ENCODE measurements around the gene POLDIP3.

The POLDIP3 gene

DNA sequence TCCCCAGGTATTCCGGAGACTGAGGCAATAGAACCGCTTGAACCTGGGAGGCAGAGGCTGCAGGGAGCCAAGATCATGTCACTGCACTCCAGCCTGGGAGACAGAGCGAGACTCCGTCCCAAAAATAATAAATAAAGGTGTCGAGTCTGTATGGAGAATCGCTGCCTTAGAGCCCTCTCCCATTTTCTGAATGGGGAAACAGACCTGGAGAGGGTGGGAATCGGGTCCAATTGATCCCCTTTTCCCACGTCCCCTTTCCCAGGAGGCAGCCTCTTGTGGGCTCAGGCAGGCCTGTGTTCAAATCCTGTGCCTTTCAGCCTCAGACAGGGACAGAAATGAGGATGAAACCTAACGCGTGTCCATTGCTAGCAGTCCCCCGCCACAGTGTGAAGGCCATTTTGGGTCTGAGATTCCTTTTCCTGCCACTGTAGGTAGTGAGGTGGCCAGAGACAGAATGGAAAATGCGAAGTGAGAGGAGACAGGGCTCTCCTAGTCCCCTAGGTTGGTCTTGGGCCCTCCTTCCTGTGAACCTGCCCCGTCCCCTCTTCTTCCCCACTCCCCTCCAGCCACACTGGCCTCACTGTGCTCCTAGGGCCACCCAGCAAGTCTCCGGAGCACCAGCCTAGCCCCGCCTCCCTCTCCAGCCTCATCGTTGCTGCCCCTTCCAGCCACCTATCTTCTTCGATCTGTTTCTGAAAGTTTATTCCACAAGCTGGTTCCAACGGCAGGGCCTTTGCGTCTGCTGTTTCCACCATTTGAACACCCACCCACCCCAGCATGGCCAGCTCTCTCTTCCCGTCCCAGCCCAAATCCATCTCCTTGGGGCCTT is 2.7 kb upstream of the POLDIP3 start:
- TF ChIP-seq GATA2 (IDR thresholded peaks at IDR 0.05; ENCODE audit: low read depth, low read length), result no peak
- TF ChIP-seq GATA3 (IDR thresholded peaks at IDR 0.05; ENCODE audit: low read depth, low read length), result no peak

DNA sequence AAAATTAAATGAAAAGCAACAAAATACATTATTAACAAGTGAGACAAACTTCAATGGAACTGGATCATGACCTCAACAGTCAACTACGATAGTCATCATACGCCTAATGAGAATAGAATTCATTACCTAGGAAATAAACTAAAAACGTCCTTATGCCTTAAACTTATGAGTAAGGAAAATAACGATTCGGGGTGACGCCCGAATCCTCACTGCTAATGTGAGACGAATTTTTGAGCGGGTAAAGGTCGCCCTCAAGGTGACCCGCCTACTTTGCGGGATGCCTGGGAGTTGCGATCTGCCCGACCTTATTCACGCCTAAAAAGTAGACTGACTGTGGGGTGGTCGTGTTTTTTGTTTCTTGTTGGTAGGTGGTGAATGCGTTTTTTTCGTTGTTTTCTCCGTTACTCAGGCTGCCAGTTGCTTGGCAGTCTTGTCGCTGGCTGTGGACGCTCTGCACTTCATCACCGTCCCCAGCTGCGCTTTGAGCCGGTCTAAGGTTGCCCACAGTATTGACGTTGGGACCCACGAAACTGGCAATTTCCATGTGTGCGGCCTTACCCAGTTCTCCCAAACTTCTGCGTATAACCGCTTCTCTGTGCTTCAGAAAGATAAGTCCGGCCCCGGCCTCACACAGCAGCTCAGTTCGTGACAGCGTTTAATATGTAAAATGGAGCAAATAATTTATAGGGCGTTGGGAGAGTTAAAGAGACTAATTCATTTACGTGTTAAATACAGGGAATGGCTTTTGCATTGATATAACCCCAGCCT is 593 bp upstream of the POLDIP3 start:
- TF ChIP-seq GATA3 (IDR thresholded peaks at IDR 0.05; ENCODE audit: low read depth, low read length), result no peak
- TF ChIP-seq GATA2 (IDR thresholded peaks at IDR 0.05; ENCODE audit: low read depth, low read length), result no peak

DNA sequence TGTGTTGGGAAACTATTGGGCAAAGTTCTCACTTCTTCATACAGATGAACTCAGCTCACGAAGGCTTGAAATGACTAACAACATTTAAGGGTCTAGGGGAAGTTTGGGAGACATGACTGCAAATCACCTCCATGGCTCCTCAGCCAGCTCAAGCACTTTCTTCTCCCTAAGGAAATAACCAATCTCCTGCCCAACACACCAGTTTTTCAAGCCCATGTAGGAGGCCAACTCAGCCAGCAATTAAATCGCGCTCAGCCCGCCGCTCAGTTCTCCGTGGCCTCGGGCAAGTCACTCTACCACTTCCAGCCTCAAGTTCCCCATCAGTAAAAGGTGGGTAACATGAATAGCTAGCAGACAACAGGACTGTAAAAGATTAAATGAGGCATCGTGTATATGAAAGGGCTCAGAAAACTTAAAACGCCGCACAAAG is 796 bp downstream of the POLDIP3 start:
- TF ChIP-seq GATA3 (IDR thresholded peaks at IDR 0.05; ENCODE audit: low read depth, low read length) (no peak), GATA2 (IDR thresholded peaks at IDR 0.05; ENCODE audit: low read depth, low read length) (no peak)

DNA sequence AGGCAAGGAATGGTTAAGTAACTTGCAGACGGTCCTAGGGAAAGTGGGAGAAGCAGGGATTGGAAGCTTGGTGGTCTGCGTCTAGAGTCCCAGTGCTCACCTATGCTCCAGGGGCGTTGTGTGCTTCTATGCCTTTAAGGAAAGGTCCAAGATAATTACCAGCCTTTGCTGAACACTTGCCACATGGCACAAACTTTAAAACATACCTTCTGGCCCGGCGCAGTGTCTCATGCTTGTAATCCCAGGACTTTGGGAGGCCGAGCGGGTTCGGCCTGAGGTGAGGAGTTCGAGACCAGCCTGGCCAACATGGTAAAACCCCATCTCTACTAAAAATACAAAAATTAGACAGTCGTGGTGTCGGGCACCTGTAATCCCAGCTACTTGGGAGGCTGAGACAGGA is 2.3 kb downstream of the POLDIP3 start:
- TF ChIP-seq GATA2 (IDR thresholded peaks at IDR 0.05; ENCODE audit: low read depth, low read length) (no peak), GATA3 (IDR thresholded peaks at IDR 0.05; ENCODE audit: low read depth, low read length) (no peak)

DNA sequence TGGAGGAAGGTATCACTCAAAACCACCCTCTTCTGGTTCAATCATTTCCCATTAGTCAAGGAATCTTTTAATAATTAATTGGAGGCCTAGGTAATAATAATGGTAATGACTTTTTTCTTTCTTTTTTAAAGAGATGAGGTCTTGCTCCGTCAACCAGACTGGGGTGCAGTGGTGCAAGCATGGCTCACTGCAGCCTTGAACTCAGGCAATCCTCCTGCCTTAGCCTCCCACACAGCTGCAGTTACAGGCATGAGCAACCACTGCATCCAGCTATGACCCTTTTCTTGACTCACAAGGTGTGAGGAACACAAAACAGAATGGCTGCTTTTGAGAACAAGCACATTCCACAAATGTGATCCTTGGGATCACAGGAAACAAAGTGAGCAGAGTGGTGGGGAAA is 3.6 kb downstream of the POLDIP3 start:
- TF ChIP-seq GATA3 (IDR thresholded peaks at IDR 0.05; ENCODE audit: low read depth, low read length) (no peak), GATA2 (IDR thresholded peaks at IDR 0.05; ENCODE audit: low read depth, low read length) (no peak)

DNA sequence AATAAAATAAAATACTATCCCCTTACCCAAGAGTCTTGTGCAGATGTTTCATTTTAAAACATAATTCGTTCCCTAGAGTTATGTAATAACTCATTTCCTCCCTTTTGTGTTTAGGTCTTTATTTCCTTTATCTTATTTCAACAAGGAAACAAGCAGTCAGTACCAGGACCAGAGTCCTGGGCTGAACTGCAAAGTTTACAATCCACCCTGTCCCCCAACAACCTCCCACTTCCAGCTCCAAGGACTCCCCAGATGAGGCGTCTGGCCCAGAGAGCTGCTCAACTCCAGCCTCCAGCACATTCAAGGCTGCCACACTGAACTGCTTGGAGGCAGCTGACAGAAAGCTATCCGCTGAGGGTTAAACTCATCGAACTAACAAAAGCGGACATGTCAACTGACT is 4.5 kb downstream of the POLDIP3 start:
- TF ChIP-seq GATA2 (IDR thresholded peaks at IDR 0.05; ENCODE audit: low read depth, low read length) (no peak), GATA3 (IDR thresholded peaks at IDR 0.05; ENCODE audit: low read depth, low read length) (no peak)

DNA sequence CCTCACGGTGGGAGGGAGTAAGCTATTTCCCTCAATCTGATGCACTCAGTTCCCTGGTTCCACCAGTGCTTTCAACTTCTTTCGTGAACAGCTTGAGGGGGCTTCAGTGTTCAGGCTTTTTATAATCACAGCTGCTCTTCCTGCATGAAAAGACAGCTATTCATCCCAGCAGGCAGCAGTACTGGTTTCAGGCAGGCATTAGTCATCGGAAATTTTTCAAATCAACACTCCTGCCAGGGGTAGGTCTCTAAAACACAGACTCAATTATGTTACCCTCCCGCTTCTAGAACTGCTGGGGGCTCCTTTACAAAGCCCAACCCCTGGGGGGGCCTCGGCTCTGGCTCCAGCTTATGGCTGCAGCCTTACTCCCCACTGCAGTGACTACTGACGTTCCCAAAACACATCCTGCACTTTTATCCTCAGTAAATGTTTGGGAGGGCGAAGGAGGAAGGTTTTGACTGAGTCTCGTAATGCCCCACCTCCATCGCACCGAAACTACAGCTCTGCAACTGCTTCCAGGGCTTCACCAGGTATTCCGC is 5.8 kb downstream of the POLDIP3 start:
- TF ChIP-seq GATA2 (IDR thresholded peaks at IDR 0.05; ENCODE audit: low read depth, low read length) (no peak), GATA3 (IDR thresholded peaks at IDR 0.05; ENCODE audit: low read depth, low read length) (no peak)

DNA sequence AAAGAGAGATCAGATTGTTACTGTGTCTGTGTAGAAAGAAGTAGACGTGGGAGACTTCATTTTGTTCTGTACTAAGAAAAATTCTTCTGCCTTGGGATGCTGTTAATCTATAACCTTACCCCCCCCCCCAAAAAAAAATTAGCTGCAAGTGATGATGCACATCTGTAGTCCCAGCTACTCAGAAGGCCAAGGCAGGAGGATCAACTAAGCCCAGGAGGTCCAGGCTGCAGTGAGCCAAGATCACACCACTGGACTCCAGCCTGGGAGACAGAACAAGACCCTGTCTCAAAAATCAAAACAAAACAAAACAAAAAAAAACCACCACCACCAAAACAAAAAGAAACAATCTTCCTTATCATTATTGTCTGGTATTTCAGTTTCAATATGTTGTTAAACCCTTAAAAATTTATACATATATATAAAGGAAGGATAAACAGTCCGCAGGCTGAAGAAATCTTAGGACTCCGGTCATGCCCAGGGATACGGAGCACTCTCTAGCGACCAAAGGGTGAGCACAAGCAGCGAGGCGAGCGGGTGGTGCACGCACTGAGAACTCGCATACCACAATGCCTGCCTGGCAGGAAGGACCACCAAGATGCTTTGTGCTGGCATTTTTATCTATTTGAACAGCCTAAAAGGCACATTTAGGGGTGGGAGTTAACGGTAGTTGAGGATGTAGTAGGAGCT is 6.4 kb downstream of the POLDIP3 start:
- no peak for TF ChIP-seq GATA3 (IDR thresholded peaks at IDR 0.05; ENCODE audit: low read depth, low read length)
- no peak for TF ChIP-seq GATA2 (IDR thresholded peaks at IDR 0.05; ENCODE audit: low read depth, low read length)

DNA sequence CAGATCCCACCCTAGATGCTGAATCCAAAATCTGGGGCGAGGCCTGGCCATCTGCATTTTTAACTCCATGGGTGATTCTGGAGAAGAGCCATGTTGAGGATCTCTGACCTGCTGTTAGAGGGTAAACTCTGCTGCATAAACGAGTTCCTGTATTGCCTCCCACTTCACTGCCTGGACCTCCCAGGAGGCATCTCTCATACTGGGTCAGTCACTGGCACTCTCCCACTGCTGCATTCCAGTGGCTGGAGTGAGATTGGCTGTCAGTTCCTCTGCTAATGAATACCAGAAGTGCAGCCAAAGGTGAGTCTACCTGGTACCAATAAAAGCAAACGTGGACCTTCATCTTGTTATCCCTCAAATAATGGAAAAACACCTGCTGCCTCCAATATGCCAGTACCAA is 10.3 kb downstream of the POLDIP3 start:
- TF ChIP-seq GATA3 (IDR thresholded peaks at IDR 0.05; ENCODE audit: low read depth, low read length) (no peak), GATA2 (IDR thresholded peaks at IDR 0.05; ENCODE audit: low read depth, low read length) (no peak)

DNA sequence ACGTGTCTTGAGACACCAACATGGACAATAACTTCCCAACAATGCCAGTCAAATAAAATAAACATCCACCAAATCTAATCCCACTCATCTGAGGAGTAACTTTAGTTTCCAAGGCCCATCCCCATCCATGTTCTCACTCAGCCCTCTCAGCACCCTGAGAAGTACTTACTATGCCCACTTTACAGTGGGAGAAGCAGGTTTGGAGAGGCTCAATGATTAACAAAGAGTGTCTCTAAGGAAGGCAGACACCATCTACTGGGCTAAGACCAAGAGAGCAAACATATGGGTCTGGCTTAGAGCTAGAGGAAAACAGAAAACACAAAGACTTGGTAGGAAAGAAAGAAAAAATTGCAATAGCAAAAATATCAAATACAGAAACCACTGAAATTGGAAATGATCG is 11.3 kb downstream of the POLDIP3 start:
- no peak for TF ChIP-seq GATA2 (IDR thresholded peaks at IDR 0.05; ENCODE audit: low read depth, low read length)
- no peak for TF ChIP-seq GATA3 (IDR thresholded peaks at IDR 0.05; ENCODE audit: low read depth, low read length)

DNA sequence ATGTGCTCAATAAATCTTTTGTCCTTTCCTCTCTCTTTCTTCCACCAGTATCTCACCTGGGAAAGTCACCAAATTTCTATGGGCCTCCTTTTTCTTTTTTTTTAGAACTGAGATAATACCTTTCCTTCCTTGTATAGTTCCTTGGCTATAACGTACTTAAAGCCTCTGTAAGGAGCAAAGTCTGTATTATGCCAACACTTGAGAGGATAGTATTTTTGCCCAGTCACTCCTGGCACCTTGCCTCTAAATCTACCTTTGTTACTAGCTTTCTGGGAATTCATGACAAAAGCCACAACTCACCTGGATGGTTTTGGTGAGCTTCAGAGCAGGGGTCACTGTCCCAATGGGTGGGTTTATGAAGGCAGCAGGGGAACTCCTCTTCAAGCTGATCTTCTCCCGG is 12.2 kb downstream of the POLDIP3 start:
- TF ChIP-seq GATA2 (IDR thresholded peaks at IDR 0.05; ENCODE audit: low read depth, low read length) (no peak), GATA3 (IDR thresholded peaks at IDR 0.05; ENCODE audit: low read depth, low read length) (no peak)

DNA sequence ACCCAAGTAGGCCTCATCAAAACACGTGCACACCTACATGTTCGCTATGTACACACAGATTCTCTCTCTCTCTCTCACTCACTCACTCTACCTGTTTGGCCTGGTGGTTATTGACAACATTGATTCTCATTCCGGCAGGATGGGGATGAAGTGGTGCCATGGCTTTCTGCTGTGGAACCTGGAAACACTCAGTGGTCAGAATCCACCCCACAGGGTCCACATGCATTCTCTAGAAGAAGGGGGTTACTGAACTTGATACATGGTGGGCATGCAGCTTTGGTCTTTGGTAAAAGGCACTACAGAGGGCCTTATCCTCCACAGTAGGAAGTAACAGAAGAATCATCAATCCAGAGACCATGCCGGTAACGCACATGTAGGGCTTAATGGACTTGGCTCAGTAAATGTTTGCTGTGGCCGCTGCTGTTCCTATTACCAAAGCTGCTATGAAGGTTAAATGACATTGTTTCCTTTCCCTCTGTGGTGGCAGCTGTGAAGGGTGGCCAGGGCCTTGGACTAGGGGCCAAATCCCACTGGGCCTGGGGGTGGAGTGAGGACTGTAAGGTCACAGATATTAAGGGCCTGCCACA is 12.7 kb downstream of the POLDIP3 start:
- no peak for TF ChIP-seq GATA3 (IDR thresholded peaks at IDR 0.05; ENCODE audit: low read depth, low read length)
- no peak for TF ChIP-seq GATA2 (IDR thresholded peaks at IDR 0.05; ENCODE audit: low read depth, low read length)

DNA sequence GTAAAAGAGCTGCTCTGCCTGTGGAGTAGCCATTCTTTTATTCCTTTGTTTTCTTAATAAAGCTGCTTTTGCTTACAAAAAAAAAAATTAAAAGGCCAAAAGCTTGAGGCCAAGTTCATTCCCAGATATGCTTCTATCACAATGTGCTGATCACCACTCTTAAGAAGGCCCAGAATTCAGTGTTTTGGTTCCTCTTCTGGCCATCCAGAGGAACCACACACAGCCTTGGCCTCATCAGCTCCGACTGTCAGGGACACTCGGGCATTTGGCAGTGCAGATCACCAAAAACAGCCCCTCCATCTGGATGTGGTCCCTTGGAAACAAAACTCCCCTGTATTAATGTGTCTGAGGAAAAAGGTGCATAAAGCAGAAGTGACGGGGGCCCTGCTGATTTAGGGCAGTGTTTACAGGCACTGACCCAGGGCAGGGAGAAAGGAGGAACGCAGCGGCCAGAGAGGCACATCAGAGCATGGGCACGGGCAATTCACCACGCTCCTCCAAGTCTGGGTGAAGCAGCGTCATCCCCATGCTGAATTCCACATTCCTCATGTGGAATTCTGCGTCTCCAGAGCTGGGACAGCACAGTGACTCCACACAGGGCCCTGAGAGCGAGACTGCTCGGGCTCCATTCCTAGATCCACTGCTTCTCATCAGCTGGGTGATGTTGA is 17.7 kb downstream of the POLDIP3 start:
- TF ChIP-seq GATA2 (IDR thresholded peaks at IDR 0.05; ENCODE audit: low read depth, low read length), result no peak
- no peak for TF ChIP-seq GATA3 (IDR thresholded peaks at IDR 0.05; ENCODE audit: low read depth, low read length)

All from SH-SY5Y (cell line).